MM.1S (cell line): ENCODE measurements around the gene THRB.

Source experiments
- DNase-seq: peaks from one replicate; pipeline ENCODE4 v3.0.0-alpha.2; 2015
- H2AFZ ChIP-seq: fragments of 300-600 bp; sonication (generic); 2 replicates; pipeline ENCODE4 v1.6.0; 2016; ENCODE audit warnings: antibody characterized with exemption, low read length
- H3F3A ChIP-seq: fragments of 300-600 bp; sonication (generic); 2 replicates; pipeline ENCODE4 v1.6.1; 2016; ENCODE audit warnings: mild to moderate bottlenecking, antibody characterized with exemption, low read length, moderate library complexity, mixed read lengths; ENCODE audit not compliant: insufficient read depth
- H3K27ac ChIP-seq: fragments of 300-600 bp; sonication (generic); 2 replicates; pipeline ENCODE4 v1.5.1; 2016; ENCODE audit warnings: mild to moderate bottlenecking, low read length
- H3K27me3 ChIP-seq: fragments of 300-600 bp; sonication (generic); replicated peaks from 2 replicates; pipeline ENCODE4 v1.6.0; 2016; ENCODE audit warnings: low read length; ENCODE audit not compliant: insufficient read depth
- H3K36me3 ChIP-seq: fragments of 300-600 bp; sonication (generic); replicated peaks from 2 replicates; pipeline ENCODE4 v1.6.1; 2016; ENCODE audit warnings: mild to moderate bottlenecking, low read length, mixed read lengths; ENCODE audit not compliant: insufficient read depth
- H3K4me1 ChIP-seq: fragments of 300-600 bp; sonication (generic); 2 replicates; pipeline ENCODE4 v1.6.1; 2016; ENCODE audit warnings: low read length, mixed read lengths
- H3K4me2 ChIP-seq: fragments of 300-600 bp; sonication (generic); 2 replicates; pipeline ENCODE4 v1.6.0; 2016; ENCODE audit warnings: low read depth, low read length
- H3K4me3 ChIP-seq: fragments of 300-600 bp; sonication (generic); 2 replicates; pipeline ENCODE4 v1.5.1; 2016; ENCODE audit warnings: low read length, mixed read lengths
- H3K79me2 ChIP-seq: fragments of 300-600 bp; sonication (generic); 2 replicates; pipeline ENCODE4 v1.6.1; 2016; ENCODE audit warnings: mixed run types, low read length, mixed read lengths
- H3K9ac ChIP-seq: fragments of 300-600 bp; sonication (generic); 2 replicates; pipeline ENCODE4 v1.6.1; 2016; ENCODE audit warnings: low read length, mixed read lengths
- H3K9me2 ChIP-seq: fragments of 300-600 bp; sonication (generic); replicated peaks from 2 replicates; pipeline ENCODE4 v1.6.1; 2016; ENCODE audit warnings: mild to moderate bottlenecking, low read length, mixed read lengths; ENCODE audit not compliant: insufficient read depth
- H3K9me3 ChIP-seq: fragments of 300-600 bp; sonication (generic); replicated peaks from 2 replicates; pipeline ENCODE4 v1.6.1; 2016; ENCODE audit warnings: mild to moderate bottlenecking, low read length, mixed read lengths; ENCODE audit not compliant: insufficient read depth
- H4K20me1 ChIP-seq: fragments of 300-600 bp; sonication (generic); 2 replicates; pipeline ENCODE4 v1.6.1; 2016; ENCODE audit warnings: mild to moderate bottlenecking, low read length, moderate library complexity, mixed read lengths; ENCODE audit not compliant: insufficient read depth
- CTCF ChIP-seq: fragments of 300-600 bp; sonication (generic); IDR thresholded peaks from 2 replicates; pipeline ENCODE4 v1.5.1; 2016; ENCODE audit warnings: antibody characterized with exemption, low read length, mixed read lengths
- EZH2 ChIP-seq: fragments of 300-600 bp; sonication (generic); optimal IDR thresholded peaks from 2 replicates; pipeline ENCODE3; 2017; ENCODE audit warnings: low read depth, mild to moderate bottlenecking, antibody characterized with exemption, low read length, mixed read lengths
- EZH2phosphoT487 ChIP-seq: fragments of 300-600 bp; sonication (generic); IDR thresholded peaks from 2 replicates; pipeline ENCODE4 v1.6.1; 2018; ENCODE audit warnings: antibody characterized with exemption, low read length

Gene THRB

DNA sequence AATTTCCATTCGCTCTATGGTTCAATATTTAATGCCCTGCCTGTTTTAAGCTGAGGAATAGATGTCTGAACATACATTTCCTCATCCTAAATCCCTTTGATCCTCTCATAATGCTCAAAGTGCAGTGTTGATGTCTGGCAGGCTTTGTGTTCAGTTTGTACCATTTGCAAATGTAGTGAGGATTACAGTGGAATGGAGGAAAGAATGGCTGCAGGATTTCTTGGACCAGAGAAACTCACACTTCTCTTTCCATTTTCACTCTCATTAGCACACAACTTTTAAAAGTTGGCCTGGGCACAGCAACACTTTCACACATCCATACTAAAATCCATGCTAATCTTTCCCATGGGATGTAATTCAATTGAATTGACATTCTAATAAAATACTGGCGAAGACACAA, 28.6 kb upstream of the THRB start:
- peaks cover 6% of the 10 kb centered on the region; the same call in 1 of the 2 replicates for H3K27me3 ChIP-seq

GRCh38 chr3:24522146-24522579, 27.5 kb upstream of the THRB start:
- Histone ChIP-seq H3K4me1 (no peaks in the 10 kb centered on the region), H2AFZ (peak overlapping the region; percentile 77; the same call in 1 of the 2 replicates), H3K27ac (no peak overlapping the region), H3K9me2 (no peaks in the 10 kb centered on the region), H3K4me2 (peak overlapping the region; percentile 75; the same call in 1 of the 2 replicates), H3K9ac (no peak overlapping the region), H3K4me3 (peak overlapping the region; percentile 61; the same call in 1 of the 2 replicates), H3K79me2 (no peaks in the 10 kb centered on the region), H3K9me3 (no peaks in the 10 kb centered on the region), H3K27me3 (peaks cover 6% of the 10 kb centered on the region; the same call in 1 of the 2 replicates), H3K36me3 (no peaks in the 10 kb centered on the region), H3F3A (no peaks in the 10 kb centered on the region), H4K20me1 (no peaks in the 10 kb centered on the region)
- no peak for TF ChIP-seq EZH2
- TF ChIP-seq EZH2phosphoT487 = no peak
- TF ChIP-seq CTCF = no peak
- no peak for DNase-seq

More for the DNA sequence above, 28.6 kb upstream of the THRB start:
- H3K9me2 ChIP-seq = no peaks in the 10 kb centered on the region
- H3K9me3 ChIP-seq = no peaks in the 10 kb centered on the region
- H3K79me2 ChIP-seq = no peaks in the 10 kb centered on the region
- no peak overlapping the region for H2AFZ ChIP-seq
- H4K20me1 ChIP-seq = no peaks in the 10 kb centered on the region
- H3K4me2 ChIP-seq = no peak overlapping the region
- H3K4me3 ChIP-seq = no peak overlapping the region
- DNase-seq = no peak
- no peak overlapping the region for H3K9ac ChIP-seq
- no peaks in the 10 kb centered on the region for H3K36me3 ChIP-seq
- H3K27ac ChIP-seq = no peak overlapping the region
- TF ChIP-seq EZH2phosphoT487 (no peak), EZH2 (no peak), CTCF (no peak)
- H3K4me1 ChIP-seq = no peaks in the 10 kb centered on the region
- no peaks in the 10 kb centered on the region for H3F3A ChIP-seq

DNA sequence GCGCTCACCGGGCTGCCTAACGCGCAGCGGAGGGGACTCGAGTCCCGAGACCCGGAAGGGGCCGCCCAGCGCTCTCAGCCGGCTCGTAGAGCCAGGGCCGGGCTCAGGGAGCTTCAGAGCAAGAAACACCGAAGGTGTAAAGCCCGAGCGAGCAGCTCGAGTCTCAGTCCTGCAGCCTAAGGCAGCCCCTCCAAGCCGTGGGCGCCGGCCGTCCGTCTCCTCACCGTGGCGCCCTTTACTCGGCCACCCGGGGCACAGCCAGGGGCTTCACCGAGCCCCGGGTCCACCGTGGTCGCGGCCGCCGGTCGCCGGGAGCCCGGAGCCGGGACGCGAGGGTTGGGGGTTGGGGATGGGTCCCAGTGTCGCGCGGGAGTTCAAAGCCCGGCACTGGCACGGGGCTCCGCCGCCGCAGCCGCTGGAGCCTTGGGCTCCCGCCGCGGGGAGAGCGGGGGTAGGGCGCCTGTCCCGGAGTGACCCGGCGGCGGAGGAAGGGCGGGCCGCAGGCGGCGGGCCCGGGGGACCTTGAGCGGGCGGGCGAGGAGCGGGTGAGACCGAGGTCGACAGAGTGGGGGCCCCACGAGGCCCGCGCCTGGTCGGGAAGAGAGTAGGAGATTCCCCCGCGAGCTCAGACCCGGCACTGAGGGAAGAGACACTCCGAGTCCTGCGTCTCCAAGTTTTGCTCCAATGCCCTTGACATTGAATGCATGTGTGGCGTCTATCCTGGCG, 26.9 kb upstream of the THRB start:
- Histone ChIP-seq H3K4me2 (peak overlapping the region; percentile 75; the same call in 1 of the 2 replicates), H3K36me3 (no peaks in the 10 kb centered on the region), H3K27ac (no peak overlapping the region), H3K4me3 (peak overlapping the region; percentile 61), H3K27me3 (peaks cover 6% of the 10 kb centered on the region; the same call in 1 of the 2 replicates), H3K9me3 (no peaks in the 10 kb centered on the region), H3K4me1 (no peaks in the 10 kb centered on the region), H3K9ac (peak overlapping the region; percentile 13; the same call in 1 of the 2 replicates), H2AFZ (peak overlapping the region; percentile 77), H3F3A (no peaks in the 10 kb centered on the region), H3K9me2 (no peaks in the 10 kb centered on the region), H3K79me2 (no peaks in the 10 kb centered on the region), H4K20me1 (no peaks in the 10 kb centered on the region)
- TF ChIP-seq EZH2phosphoT487 (no peak), EZH2 (no peak), CTCF (no peak)
- peak; percentile 57 for DNase-seq
